Measurements from ENCODE around the gene PAM.
"Not testable (repeated sequence)": the region's sequence is repeated elsewhere in the genome, so short reads cannot be mapped to it uniquely, and the experiment has no call there.

PAM gene

DNA sequence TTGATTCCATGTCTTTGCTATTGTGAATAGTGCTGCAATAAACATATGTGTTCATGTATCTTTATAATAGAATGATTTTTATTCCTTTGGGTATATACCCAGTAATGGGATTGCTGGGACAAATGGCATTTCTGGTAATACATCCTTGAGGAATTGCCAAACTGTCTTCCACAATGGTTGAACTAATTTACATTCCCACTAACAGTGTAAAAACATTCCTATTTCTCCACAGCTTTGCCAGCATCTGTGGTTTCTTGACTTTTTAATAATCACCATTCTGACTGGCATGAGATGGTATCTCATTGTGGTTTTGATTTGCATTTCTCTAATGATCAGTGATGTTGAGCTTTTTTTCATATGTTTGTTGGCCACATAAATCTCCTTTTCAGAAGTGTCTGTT is 20.7 kb downstream of the PAM start:
- not testable (repeated sequence) for H3K9me3 ChIP-seq (ENCODE audit: low read length); H3K4me3 ChIP-seq (ENCODE audit: low read length); H3K27me3 ChIP-seq (ENCODE audit: insufficient read depth, low read length); H3K36me3 ChIP-seq (ENCODE audit: insufficient read depth, low read length); H3K4me1 ChIP-seq (ENCODE audit: insufficient read depth, low read length); H2AFZ ChIP-seq (ENCODE audit: low read depth, low read length)

DNA sequence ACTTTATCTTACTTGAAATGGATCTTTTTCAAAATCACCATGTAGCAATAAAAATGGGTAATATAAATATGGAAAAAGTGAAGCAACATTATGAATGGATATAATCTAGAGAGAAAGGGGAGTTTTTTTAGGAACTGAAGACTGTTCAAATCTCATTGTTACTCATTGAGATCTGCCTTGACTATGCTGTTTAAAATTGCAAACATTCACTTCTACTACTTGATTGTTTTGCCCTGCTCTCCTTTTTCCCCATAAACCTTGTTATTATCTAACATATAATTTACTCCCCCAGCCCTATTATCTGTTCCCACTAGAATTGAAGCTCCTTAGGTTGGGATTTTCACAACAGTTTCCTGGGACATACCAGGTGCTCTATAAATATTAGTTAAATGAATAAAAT is 22.0 kb downstream of the PAM start:
- no peaks in the 10 kb centered on the region for H3K36me3 ChIP-seq (ENCODE audit: insufficient read depth, low read length)
- H3K4me1 ChIP-seq (ENCODE audit: insufficient read depth, low read length), result no peaks in the 10 kb centered on the region
- no peaks in the 10 kb centered on the region for H3K9me3 ChIP-seq (ENCODE audit: low read length)
- H3K27me3 ChIP-seq (ENCODE audit: insufficient read depth, low read length), result no peaks in the 10 kb centered on the region
- H3K4me3 ChIP-seq (ENCODE audit: low read length), result no peak overlapping the region
- H2AFZ ChIP-seq (ENCODE audit: low read depth, low read length), result no peak overlapping the region

DNA sequence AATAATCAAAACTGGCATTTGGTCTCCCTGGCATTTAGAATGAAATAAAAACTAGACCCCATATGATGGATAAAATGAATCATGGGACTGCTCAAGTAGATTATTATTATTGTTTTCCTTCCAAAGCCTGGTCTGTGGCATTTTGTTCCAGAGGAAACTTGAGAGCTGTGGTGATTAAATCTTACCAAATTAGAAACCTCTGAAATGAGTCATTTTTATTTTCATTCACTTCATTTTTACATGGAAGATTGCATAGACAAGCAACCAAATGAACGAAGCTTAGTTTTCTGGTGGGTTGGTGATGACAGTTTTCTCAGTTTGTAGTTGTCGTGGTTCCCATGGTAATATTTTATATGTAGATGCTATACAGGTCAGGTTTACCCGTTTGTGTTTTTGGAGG is 23.4 kb downstream of the PAM start:
- H3K4me1 ChIP-seq (ENCODE audit: insufficient read depth, low read length), result no peaks in the 10 kb centered on the region
- H3K36me3 ChIP-seq (ENCODE audit: insufficient read depth, low read length), result no peaks in the 10 kb centered on the region
- no peak overlapping the region for H3K4me3 ChIP-seq (ENCODE audit: low read length)
- no peak overlapping the region for H2AFZ ChIP-seq (ENCODE audit: low read depth, low read length)
- H3K9me3 ChIP-seq (ENCODE audit: low read length), result no peaks in the 10 kb centered on the region
- H3K27me3 ChIP-seq (ENCODE audit: insufficient read depth, low read length), result no peaks in the 10 kb centered on the region

DNA sequence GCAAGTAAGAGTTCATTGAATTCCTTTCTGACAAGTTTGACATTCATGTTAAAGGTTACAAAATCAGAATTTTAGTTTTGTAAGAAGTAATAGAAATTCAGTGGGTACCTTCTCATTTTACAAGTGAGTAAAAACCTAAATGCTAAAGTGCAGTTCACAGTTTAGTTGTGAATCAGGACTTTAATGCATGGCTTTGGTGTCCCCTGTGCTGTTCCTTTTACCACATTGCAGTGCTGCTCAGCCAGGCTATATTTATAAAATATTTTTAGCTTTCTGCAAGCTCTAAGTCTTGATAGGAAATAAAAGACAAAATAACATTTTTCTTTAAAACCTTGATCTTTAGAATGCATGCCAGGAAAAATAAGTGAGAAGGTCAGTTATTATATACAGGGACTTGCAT is 26.3 kb downstream of the PAM start:
- Histone ChIP-seq H3K36me3 (ENCODE audit: insufficient read depth, low read length) (no peaks in the 10 kb centered on the region), H3K4me3 (ENCODE audit: low read length) (no peak overlapping the region), H3K9me3 (ENCODE audit: low read length) (peaks cover 2% of the 10 kb centered on the region), H2AFZ (ENCODE audit: low read depth, low read length) (no peak overlapping the region), H3K27me3 (ENCODE audit: insufficient read depth, low read length) (no peaks in the 10 kb centered on the region), H3K4me1 (ENCODE audit: insufficient read depth, low read length) (no peaks in the 10 kb centered on the region)

DNA sequence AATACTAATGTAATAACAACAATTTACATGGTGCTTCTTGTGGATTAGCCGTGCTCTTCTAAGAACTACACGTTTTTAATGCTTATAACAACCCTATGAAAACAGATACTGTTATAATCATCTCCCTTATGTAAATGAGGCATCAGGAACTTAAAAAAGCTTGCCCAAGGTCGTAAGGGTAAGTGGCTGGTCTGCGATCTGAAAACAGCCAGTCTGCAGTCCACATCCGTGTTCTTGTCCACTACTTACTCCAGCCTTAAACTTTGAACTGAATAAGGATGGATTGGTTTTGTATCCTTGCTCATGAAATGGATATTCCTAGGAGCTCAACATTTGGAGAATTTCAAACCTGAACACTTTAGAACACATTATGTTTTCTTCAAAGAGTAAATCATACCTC is 26.7 kb downstream of the PAM start:
- no peaks in the 10 kb centered on the region for H3K36me3 ChIP-seq (ENCODE audit: insufficient read depth, low read length)
- no peaks in the 10 kb centered on the region for H3K27me3 ChIP-seq (ENCODE audit: insufficient read depth, low read length)
- no peak overlapping the region for H2AFZ ChIP-seq (ENCODE audit: low read depth, low read length)
- peaks cover 2% of the 10 kb centered on the region for H3K9me3 ChIP-seq (ENCODE audit: low read length)
- no peak overlapping the region for H3K4me3 ChIP-seq (ENCODE audit: low read length)
- no peaks in the 10 kb centered on the region for H3K4me1 ChIP-seq (ENCODE audit: insufficient read depth, low read length)

DNA sequence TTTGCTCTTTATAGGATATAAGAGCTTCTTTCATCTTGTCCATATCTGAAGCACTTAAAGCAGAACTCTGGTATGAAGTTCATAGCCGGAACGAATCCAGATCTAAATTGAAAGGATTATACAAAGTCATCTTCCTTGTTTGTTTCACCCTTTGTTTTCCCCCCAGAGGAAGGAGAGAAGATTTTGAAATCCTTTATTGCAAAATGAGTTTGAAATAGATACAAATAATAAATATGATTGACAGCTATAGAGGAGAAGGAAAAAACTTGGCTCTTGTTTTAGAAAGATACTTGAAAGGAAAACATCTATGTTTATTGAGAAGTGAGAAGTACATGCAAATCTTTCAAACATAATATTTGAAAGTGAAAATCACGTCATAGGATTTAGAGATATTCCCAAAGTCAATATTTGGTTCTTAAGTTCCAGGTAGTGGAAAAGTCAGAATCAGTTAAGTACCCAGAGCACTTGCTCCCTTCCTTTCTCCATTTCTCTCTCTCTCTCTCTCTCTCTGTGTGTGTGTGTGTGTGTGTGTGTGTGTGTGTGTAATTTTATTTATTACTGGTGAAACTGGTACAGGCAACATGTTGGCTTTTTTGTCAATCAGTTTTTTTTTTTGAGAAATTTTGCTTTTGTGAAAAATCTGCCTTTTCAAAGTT is 27.2 kb downstream of the PAM start:
- Histone ChIP-seq H2AFZ (ENCODE audit: low read depth, low read length) (no peak overlapping the region), H3K4me3 (ENCODE audit: low read length) (no peak overlapping the region), H3K36me3 (ENCODE audit: insufficient read depth, low read length) (no peaks in the 10 kb centered on the region), H3K9me3 (ENCODE audit: low read length) (peaks cover 2% of the 10 kb centered on the region), H3K4me1 (ENCODE audit: insufficient read depth, low read length) (no peaks in the 10 kb centered on the region), H3K27me3 (ENCODE audit: insufficient read depth, low read length) (no peaks in the 10 kb centered on the region)

DNA sequence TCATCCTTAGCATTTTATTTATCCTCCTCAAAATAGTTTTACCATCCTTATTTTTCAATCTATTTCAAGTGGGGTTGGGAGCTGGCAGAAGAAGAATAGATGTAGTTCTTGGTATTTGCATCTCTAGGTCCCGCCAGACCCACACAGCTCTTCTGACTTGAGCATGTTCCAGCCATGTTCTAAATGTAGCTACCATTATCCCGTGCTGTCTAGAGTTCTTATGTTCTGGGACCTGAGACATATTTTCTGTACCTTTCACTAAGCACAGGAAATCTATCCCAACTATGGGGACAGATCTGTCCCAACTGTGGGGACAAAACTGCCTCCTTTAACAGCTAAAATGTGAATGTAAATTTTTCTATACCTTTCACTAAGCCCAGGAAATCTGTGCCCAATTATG is 32.0 kb downstream of the PAM start:
- Histone ChIP-seq H3K36me3 (ENCODE audit: insufficient read depth, low read length) (no peaks in the 10 kb centered on the region), H3K27me3 (ENCODE audit: insufficient read depth, low read length) (no peaks in the 10 kb centered on the region), H3K9me3 (ENCODE audit: low read length) (peaks cover 2% of the 10 kb centered on the region), H2AFZ (ENCODE audit: low read depth, low read length) (no peak overlapping the region), H3K4me1 (ENCODE audit: insufficient read depth, low read length) (peaks cover 5% of the 10 kb centered on the region), H3K4me3 (ENCODE audit: low read length) (no peak overlapping the region)

DNA sequence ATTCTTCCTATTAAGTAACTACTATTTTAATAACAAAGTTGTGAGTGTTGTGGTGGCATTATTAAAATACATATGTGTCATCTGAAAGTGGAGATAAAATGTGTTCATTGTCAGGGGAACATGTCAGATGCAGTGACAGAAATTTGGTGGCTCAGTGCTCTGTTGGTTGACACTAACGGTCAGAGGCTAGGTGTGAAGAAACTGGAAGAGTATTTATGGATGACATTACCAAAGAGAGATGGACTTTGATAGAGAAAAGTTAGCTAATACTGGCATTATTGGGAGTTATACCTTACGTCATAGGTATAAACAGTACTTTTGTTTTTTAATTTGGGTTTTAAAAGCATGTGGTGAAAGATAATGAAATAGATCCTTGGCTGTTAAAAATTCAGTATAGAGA is 33.7 kb downstream of the PAM start:
- H3K4me1 ChIP-seq (ENCODE audit: insufficient read depth, low read length), result peaks cover 5% of the 10 kb centered on the region
- H3K36me3 ChIP-seq (ENCODE audit: insufficient read depth, low read length), result no peaks in the 10 kb centered on the region
- no peaks in the 10 kb centered on the region for H3K9me3 ChIP-seq (ENCODE audit: low read length)
- no peak overlapping the region for H3K4me3 ChIP-seq (ENCODE audit: low read length)
- no peak overlapping the region for H2AFZ ChIP-seq (ENCODE audit: low read depth, low read length)
- no peaks in the 10 kb centered on the region for H3K27me3 ChIP-seq (ENCODE audit: insufficient read depth, low read length)

DNA sequence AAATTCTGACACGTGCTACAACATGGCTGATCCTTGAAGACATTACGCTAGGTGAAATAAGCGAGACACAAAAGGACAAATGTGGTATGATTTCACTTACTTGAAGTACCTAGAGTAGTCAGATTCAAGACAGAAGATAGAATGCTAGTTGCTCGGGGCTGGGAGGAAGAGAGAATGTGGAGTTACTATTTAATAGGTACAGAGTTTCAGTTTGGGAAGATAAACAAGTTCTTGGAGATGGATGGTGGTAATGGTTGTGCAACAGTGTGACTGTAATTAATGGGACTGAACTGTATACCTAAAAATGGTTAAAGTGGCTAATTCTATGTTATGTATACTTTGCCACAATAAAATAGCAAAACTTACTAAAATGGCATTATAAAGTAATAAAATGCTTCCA is 34.4 kb downstream of the PAM start:
- Histone ChIP-seq H3K9me3 (ENCODE audit: low read length) (no peaks in the 10 kb centered on the region), H2AFZ (ENCODE audit: low read depth, low read length) (no peak overlapping the region), H3K4me1 (ENCODE audit: insufficient read depth, low read length) (peaks cover 5% of the 10 kb centered on the region), H3K4me3 (ENCODE audit: low read length) (no peak overlapping the region), H3K36me3 (ENCODE audit: insufficient read depth, low read length) (no peaks in the 10 kb centered on the region), H3K27me3 (ENCODE audit: insufficient read depth, low read length) (no peaks in the 10 kb centered on the region)

DNA sequence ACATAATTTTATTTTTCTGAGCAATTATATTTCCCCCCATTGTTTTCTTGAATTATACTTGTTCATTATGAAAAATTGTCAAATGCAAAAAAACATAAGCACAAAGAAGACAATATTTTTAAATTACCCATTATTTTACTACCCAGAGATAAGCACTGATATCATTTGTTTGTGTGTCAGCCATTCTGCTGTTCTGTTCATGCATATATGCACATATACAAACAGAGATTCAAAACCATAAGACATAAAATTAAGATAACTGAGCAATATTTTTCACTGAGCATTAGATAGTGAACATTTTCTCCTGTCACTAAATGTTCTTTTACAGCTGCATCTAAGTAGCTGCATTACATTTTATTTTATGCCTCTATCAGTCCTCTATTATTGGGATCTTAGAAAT is 35.6 kb downstream of the PAM start:
- no peaks in the 10 kb centered on the region for H3K36me3 ChIP-seq (ENCODE audit: insufficient read depth, low read length)
- no peaks in the 10 kb centered on the region for H3K9me3 ChIP-seq (ENCODE audit: low read length)
- H3K4me3 ChIP-seq (ENCODE audit: low read length), result no peak overlapping the region
- H3K27me3 ChIP-seq (ENCODE audit: insufficient read depth, low read length), result no peaks in the 10 kb centered on the region
- H2AFZ ChIP-seq (ENCODE audit: low read depth, low read length), result no peak overlapping the region
- peaks cover 5% of the 10 kb centered on the region for H3K4me1 ChIP-seq (ENCODE audit: insufficient read depth, low read length)

DNA sequence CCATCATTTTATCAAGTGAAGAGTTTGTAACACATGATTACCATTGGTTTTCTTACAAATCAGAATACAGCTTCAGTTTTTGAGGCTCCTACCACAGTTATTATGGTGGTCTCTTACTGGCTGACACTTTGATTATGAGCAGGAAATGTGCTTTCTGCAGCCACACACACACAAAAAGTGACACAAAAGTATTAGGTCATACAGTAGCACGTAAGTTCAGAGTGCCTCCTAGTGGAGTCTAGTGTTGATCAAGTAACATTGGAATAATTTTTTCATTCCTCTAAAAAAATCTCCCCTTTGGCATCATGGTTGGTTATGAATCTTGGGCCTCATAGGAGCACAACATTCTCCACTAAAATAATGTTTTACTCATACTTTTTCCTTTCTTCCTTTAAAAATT is 37.6 kb downstream of the PAM start:
- peaks cover 16% of the 10 kb centered on the region for H3K4me1 ChIP-seq (ENCODE audit: insufficient read depth, low read length)
- H3K36me3 ChIP-seq (ENCODE audit: insufficient read depth, low read length), result no peaks in the 10 kb centered on the region

DNA sequence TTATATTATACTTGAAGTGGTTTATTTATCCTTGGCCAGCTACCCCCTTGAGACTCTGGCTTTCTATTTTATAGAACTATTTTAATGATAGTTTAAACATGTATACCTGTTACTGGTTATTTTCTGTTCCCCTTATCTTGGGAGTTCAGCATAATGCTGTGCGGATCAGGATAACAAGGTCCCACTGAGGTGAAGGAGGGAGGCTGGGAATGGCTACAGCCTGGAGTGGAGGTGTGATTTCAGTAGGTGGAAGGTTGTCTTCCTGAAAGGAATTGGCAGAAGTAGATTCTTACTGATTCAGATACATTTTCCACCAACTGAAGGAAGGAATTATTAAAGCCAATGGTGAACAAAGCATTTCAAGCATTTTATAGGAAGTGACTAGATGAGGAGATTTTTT is 38.9 kb downstream of the PAM start:
- peaks cover 27% of the 10 kb centered on the region for H3K4me1 ChIP-seq (ENCODE audit: insufficient read depth, low read length)
- H3K4me3 ChIP-seq (ENCODE audit: low read length), result no peak overlapping the region
- no peaks in the 10 kb centered on the region for H3K9me3 ChIP-seq (ENCODE audit: low read length)
- no peak overlapping the region for H2AFZ ChIP-seq (ENCODE audit: low read depth, low read length)
- H3K36me3 ChIP-seq (ENCODE audit: insufficient read depth, low read length), result no peaks in the 10 kb centered on the region
- no peaks in the 10 kb centered on the region for H3K27me3 ChIP-seq (ENCODE audit: insufficient read depth, low read length)

More for the DNA sequence above, 37.6 kb downstream of the PAM start:
- H2AFZ ChIP-seq (ENCODE audit: low read depth, low read length), result no peak overlapping the region
- H3K9me3 ChIP-seq (ENCODE audit: low read length), result no peaks in the 10 kb centered on the region
- H3K4me3 ChIP-seq (ENCODE audit: low read length), result no peak overlapping the region
- H3K27me3 ChIP-seq (ENCODE audit: insufficient read depth, low read length), result no peaks in the 10 kb centered on the region

DNA sequence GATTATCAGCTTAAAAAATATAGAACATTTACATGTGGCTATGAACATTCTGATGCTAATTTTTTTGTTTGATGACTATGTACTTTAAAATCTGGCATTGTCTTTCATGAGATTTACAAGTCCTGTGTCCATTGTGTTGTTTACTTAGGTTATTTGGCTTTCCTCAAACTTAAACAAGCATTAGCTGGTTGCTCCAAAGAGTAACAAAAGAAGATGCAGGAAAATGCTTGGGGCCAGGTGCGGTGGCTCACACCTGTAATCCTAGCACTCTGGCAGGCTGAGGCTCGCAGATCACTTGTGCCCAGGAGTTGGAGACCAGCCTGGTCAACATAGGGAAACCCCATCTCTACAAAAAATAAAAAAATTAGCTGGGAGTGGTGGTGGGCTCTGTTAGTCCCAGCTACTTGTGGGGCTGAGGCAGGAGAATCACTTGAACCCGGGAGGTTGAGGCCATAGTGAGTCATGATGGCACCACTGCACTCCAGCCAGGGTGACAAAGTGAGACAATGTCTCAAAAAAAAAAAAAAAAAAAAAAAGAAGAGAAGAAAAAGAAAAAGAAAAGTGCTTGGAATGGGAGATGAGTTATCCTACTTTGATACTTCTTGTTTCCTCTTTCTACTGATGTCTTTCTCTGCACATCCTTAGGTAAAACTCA is 39.7 kb downstream of the PAM start:
- H3K27me3 ChIP-seq (ENCODE audit: insufficient read depth, low read length), result no peaks in the 10 kb centered on the region
- H3K9me3 ChIP-seq (ENCODE audit: low read length), result no peaks in the 10 kb centered on the region
- no peak overlapping the region for H2AFZ ChIP-seq (ENCODE audit: low read depth, low read length)
- peaks cover 34% of the 10 kb centered on the region for H3K4me1 ChIP-seq (ENCODE audit: insufficient read depth, low read length)
- no peaks in the 10 kb centered on the region for H3K36me3 ChIP-seq (ENCODE audit: insufficient read depth, low read length)
- H3K4me3 ChIP-seq (ENCODE audit: low read length), result no peak overlapping the region

DNA sequence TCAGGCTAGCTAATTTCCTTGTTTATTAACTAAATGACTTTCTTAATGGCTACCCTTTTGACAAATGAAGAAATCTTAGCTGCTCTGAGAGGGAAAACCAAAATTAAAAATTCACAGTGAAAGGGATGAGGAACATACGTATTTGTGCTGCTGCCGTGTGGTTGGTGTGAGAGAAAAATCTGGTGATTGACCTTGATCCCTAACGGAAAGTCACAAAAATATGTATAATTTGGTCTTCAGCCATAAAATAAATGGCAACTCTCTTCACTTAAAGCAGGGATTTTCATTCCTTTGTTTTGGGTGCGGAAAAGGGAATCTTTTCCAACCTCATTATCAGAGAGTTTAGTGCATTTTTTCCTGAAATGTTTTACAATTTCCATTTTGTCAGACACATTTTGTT is 40.4 kb downstream of the PAM start:
- Histone ChIP-seq H3K9me3 (ENCODE audit: low read length) (no peaks in the 10 kb centered on the region), H2AFZ (ENCODE audit: low read depth, low read length) (no peak overlapping the region), H3K27me3 (ENCODE audit: insufficient read depth, low read length) (no peaks in the 10 kb centered on the region), H3K4me3 (ENCODE audit: low read length) (no peak overlapping the region), H3K4me1 (ENCODE audit: insufficient read depth, low read length) (peaks cover 36% of the 10 kb centered on the region), H3K36me3 (ENCODE audit: insufficient read depth, low read length) (no peaks in the 10 kb centered on the region)
